HFF-Myc (cell line): ENCODE data around the gene RPL38.

Experiments used
- DNase-seq: peaks from one replicate; pipeline ENCODE4 v3.0.0-alpha.2; 2011; ENCODE audit warnings: low read depth; ENCODE audit errors: extremely low read depth
- H3K4me3 ChIP-seq: replicated peaks from 2 replicates; pipeline ENCODE4 v1.5.1; 2011; ENCODE audit warnings: low read depth, mild to moderate bottlenecking, control low read depth, low read length
- TF ChIP-seq, protein P1 (sequence below): IDR thresholded peaks from 2 replicates; pipeline ENCODE4 v1.5.1; 2012; ENCODE audit warnings: mild to moderate bottlenecking, low read depth, low read length, control low read depth; ENCODE audit errors: missing control alignments

The RPL38 gene

DNA sequence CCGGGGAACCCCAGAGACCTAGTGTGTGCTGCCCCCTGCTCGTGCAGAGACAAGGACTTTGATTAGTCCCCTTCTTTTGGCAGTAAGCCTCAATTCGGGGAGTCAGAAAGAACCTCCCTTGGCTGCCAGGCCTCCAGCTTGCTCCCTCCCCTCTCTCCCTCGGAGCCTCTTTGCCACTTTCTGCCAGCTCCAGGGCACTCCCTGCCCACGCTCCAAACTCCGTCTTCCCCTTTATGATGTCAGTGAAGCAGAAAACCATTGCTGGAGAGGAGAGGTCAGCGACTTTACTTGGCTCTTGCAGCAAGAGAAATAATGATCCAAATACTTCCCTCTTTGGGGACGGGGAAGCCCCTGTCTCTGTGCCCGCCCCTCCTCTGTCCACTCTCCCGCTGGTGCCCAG, 38.0 kb downstream of the RPL38 start:
- TF ChIP-seq, protein P1, sequence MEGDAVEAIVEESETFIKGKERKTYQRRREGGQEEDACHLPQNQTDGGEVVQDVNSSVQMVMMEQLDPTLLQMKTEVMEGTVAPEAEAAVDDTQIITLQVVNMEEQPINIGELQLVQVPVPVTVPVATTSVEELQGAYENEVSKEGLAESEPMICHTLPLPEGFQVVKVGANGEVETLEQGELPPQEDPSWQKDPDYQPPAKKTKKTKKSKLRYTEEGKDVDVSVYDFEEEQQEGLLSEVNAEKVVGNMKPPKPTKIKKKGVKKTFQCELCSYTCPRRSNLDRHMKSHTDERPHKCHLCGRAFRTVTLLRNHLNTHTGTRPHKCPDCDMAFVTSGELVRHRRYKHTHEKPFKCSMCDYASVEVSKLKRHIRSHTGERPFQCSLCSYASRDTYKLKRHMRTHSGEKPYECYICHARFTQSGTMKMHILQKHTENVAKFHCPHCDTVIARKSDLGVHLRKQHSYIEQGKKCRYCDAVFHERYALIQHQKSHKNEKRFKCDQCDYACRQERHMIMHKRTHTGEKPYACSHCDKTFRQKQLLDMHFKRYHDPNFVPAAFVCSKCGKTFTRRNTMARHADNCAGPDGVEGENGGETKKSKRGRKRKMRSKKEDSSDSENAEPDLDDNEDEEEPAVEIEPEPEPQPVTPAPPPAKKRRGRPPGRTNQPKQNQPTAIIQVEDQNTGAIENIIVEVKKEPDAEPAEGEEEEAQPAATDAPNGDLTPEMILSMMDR: no peak
- DNase-seq: no peak
- no peak overlapping the region for H3K4me3 ChIP-seq

DNA sequence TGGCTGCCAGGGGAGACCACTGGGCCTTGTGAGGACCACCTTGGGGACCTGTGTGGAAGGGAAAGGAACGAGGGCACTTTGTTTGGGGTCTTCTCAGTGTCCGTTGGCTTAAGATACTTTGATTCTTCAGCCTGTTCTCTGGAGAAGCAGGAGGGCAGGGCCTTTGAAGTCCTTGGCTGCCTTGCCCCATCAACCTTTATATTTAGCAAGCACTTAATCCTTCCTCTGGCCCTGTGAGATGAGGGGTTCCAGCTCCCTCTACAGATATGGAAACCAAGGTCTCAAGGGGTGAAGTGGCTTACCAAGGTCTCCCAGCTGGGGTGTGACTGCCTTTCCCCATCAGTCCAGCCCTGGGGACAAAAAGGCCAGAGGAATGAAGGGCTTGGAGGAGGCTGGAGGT, 38.4 kb downstream of the RPL38 start:
- DNase-seq: no peak
- H3K4me3 ChIP-seq: no peak overlapping the region
- TF ChIP-seq, protein P1: no peak

DNA sequence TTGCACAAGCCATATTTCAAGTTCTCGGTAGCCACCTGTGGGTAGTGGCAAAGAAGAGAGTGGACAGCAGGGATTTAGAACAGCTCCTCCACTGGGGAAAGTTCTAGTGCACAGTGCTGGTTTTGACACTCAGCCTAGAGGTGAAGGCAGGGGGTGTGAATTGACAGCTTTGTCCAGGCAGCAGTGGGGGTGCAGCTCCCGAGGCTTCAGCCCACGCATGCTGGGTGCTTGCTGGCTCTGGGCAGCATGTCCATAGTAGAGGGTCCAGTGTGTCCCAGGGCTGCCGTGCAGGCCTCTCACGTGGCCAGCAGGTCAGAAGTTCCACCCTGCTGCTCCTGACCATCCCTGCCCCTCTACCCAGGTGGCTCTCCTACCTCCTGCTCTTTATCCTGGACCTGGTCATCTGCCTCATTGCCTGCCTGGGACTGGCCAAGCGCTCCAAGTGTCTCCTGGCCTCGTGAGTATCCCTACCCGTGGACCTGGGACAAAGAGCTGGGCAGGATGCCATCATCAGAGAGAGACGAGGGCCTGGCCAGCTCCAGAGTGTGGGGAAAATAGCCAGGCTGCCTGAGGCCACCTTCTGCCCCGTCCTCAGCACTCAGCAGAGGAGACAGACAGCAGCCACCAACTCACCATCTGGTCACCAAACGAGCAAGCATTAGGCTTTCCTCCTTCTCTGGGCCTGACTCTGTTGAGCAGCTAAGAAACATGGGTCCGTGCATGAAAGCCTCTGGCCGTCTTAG, 39.7 kb downstream of the RPL38 start:
- DNase-seq: no peak
- no peak overlapping the region for H3K4me3 ChIP-seq
- TF ChIP-seq, protein P1: no peak

DNA sequence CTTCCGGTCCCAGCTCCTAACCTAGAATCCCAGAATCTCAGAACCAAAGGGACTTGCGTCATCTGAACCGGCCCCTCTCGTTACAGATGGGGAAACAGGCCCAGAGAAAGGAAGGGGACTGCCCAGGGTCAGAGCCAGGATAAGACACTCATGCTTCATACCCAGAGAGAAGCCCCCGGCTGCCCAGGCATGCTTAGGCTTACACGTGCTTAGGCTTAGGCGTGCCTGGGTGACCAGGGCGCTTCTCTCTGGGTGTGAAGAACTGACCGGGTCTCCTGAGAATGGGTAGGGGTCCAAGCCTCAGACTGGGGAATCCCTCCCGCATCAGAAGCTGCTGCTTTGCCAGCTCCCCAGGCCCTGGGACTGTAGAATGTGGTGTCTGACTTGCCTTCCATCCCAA, 40.6 kb downstream of the RPL38 start:
- DNase-seq: no peak
- TF ChIP-seq, protein P1: no peak
- no peak overlapping the region for H3K4me3 ChIP-seq

DNA sequence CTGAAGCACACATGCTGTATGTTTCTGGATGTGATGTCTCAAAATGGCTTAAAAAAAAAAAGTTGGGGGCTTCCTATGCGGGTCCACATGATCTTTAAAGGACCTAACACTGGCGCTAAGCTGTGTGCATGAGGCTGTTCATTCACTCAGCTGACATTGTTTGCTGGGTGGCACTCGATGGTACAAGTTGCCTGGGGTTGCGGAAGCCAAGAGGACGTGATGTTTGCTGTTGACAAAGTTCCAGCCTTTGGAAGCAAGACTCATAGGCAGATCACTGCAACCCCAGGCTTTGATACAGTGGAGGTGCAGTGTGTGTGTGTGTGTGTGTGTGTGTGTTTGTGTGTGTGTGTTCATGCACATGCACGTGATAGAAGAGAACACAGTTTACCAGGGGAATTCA, 41.1 kb downstream of the RPL38 start:
- no peak overlapping the region for H3K4me3 ChIP-seq
- TF ChIP-seq, protein P1: no peak
- no peak for DNase-seq

DNA sequence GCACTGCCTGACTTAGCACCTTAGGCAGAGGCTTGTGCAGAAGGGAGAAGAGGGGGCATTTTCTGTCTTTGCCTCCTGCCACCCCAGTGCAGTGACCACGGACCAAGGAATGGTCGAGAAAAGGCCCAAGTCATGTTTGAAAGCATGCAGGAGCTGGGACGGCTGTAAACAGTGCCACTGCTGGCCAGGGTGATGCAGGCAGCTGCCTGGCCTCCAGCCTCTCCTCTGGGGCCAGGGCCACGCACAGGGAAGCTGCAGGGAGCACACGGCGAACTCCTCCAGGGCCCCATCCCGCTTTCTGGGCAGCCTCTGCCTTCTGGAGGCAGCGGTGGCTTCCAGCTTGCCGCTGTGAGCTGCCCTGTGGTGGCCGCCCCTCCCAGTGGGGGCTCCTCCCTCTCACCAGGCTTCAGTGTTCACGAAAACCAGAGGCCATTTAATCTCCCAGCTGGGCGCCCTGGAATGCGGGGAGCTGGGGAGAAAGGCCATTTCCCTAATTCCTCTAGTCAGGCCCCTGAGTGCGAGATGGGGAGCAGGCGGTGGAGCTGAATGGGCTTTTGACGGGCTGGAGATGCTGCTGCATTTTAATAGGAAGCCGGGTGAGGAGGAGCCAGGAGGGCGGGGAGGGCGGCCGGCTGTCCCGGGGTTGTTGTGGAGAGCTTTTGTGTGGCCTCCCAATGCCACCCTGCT, 41.8 kb downstream of the RPL38 start:
- TF ChIP-seq, protein P1: no peak
- DNase-seq: no peak
- H3K4me3 ChIP-seq: no peak overlapping the region
